ENCODE results near the gene HSBP1.
A peak's percentile ranks its signal among the peaks of the same experiment; 100 is the strongest.

HSBP1 gene

GRCh38 chr16:83817022-83817421 lies 9.2 kb downstream of the HSBP1 start:
- H3K4me3 ChIP-seq (ENCODE audit: low read depth, low read length): no peak overlapping the region
- DNase-seq (ENCODE audit: low read depth, low spot score): no peak
- TF ChIP-seq, protein P1, sequence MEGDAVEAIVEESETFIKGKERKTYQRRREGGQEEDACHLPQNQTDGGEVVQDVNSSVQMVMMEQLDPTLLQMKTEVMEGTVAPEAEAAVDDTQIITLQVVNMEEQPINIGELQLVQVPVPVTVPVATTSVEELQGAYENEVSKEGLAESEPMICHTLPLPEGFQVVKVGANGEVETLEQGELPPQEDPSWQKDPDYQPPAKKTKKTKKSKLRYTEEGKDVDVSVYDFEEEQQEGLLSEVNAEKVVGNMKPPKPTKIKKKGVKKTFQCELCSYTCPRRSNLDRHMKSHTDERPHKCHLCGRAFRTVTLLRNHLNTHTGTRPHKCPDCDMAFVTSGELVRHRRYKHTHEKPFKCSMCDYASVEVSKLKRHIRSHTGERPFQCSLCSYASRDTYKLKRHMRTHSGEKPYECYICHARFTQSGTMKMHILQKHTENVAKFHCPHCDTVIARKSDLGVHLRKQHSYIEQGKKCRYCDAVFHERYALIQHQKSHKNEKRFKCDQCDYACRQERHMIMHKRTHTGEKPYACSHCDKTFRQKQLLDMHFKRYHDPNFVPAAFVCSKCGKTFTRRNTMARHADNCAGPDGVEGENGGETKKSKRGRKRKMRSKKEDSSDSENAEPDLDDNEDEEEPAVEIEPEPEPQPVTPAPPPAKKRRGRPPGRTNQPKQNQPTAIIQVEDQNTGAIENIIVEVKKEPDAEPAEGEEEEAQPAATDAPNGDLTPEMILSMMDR (IDR thresholded peaks at IDR 0.05; ENCODE audit: low read depth, low read length): no peak
- in situ Hi-C loops (cut with HindIII; ENCODE audit: low sequenced_read_pairs): no loop called here

- no peak overlapping the region for H3K4me3 ChIP-seq (ENCODE audit: low read depth, low read length)
- TF ChIP-seq, protein P1 (IDR thresholded peaks at IDR 0.05; ENCODE audit: low read depth, low read length): no peak
- no peak for DNase-seq (ENCODE audit: low read depth, low spot score)
- in situ Hi-C loops (cut with HindIII; ENCODE audit: low sequenced_read_pairs): no loop called here
Measured at GRCh38 chr16:83818276-83818675, 10.5 kb downstream of the HSBP1 start.

- no peak for DNase-seq (ENCODE audit: low read depth, low spot score)
- in situ Hi-C loops (cut with HindIII; ENCODE audit: low sequenced_read_pairs): no loop called here
- TF ChIP-seq, protein P1 (IDR thresholded peaks at IDR 0.05; ENCODE audit: low read depth, low read length): no peak
- no peak overlapping the region for H3K4me3 ChIP-seq (ENCODE audit: low read depth, low read length)
Measured at GRCh38 chr16:83819361-83819760, 11.6 kb downstream of the HSBP1 start.

GRCh38 chr16:83826146-83826913 lies 18.6 kb downstream of the HSBP1 start:
- no peak overlapping the region for H3K4me3 ChIP-seq (ENCODE audit: low read depth, low read length)
- DNase-seq (ENCODE audit: low read depth, low spot score): peak; percentile 72
- TF ChIP-seq, protein P1 (IDR thresholded peaks at IDR 0.05; ENCODE audit: low read depth, low read length): peak; percentile 92
- in situ Hi-C loops (cut with HindIII; ENCODE audit: low sequenced_read_pairs): no loop called here

- no peak overlapping the region for H3K4me3 ChIP-seq (ENCODE audit: low read depth, low read length)
- in situ Hi-C loops (cut with HindIII; ENCODE audit: low sequenced_read_pairs): no loop called here
- no peak for DNase-seq (ENCODE audit: low read depth, low spot score)
- TF ChIP-seq, protein P1 (IDR thresholded peaks at IDR 0.05; ENCODE audit: low read depth, low read length): no peak
Measured at GRCh38 chr16:83830091-83830768, 22.5 kb downstream of the HSBP1 start.

DNA sequence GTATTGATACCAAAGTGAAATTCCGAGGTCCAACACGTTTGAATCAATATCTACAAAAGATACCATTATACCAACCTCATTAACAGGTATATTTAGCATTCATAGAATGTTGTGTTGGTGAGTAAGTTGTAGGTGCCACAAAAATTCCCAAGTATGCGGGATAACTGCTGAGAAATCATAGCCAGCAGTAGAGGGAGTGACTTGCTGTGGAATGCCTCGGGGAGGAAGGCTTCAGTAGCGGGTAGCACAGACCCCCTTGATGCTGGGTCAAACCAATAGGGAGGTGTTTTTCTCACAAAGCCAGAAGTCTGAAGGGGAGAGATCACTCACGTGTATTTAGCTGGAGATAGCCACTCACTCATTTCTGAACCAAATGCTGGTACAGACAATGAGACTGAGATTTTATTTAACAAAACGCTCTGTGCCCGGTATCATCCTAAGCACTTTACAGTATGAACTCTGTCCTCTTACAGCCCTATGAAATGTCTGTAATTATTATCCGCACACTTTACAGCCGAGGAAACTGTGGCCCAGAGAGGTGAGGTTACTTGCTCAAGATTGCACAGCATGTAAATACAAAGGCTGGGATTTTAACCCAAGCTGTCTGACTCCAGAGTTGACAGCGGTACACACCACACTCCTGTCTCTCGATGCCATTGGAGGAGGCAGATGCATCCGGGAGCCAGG lies 23.1 kb downstream of the HSBP1 start:
- H3K4me3 ChIP-seq (ENCODE audit: low read depth, low read length): no peak overlapping the region
- in situ Hi-C loops (cut with HindIII; ENCODE audit: low sequenced_read_pairs): no loop called here
- TF ChIP-seq, protein P1 (IDR thresholded peaks at IDR 0.05; ENCODE audit: low read depth, low read length): no peak
- no peak for DNase-seq (ENCODE audit: low read depth, low spot score)

Measured in astrocyte of the spinal cord (primary cell).